ENCODE measurements around the gene ELK4.

Gene ELK4

DNA sequence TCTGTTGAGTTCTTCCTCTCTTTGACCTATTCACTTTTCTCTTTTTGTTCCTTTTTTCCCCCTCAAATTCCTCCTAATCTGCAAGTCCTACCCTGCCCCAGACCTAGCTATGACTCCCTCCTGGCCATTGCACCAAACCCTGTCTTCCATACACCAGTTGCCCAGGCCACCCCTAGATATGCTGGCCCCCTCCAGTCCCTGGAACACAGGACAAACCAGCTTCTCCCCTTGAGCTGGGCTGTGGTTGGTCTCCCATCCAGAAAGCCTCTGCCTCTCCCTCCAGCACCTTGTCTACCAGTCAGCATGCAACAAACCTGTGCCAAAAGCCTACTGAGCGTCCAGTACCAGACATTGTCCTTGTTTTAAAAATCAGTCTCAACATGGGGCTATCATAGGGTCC lies 59.4 kb downstream of the ELK4 start:
- in situ Hi-C loops (cut with HindIII; ENCODE audit: low sequenced_read_pairs) = loop anchor here (5.0 kb wide), 1 partner anchor 50 kb away; no protein-coding TSS in a partner anchor
- no peak overlapping the region for H3K4me3 ChIP-seq (ENCODE audit: low read depth, low read length)
- TF ChIP-seq, protein P1, sequence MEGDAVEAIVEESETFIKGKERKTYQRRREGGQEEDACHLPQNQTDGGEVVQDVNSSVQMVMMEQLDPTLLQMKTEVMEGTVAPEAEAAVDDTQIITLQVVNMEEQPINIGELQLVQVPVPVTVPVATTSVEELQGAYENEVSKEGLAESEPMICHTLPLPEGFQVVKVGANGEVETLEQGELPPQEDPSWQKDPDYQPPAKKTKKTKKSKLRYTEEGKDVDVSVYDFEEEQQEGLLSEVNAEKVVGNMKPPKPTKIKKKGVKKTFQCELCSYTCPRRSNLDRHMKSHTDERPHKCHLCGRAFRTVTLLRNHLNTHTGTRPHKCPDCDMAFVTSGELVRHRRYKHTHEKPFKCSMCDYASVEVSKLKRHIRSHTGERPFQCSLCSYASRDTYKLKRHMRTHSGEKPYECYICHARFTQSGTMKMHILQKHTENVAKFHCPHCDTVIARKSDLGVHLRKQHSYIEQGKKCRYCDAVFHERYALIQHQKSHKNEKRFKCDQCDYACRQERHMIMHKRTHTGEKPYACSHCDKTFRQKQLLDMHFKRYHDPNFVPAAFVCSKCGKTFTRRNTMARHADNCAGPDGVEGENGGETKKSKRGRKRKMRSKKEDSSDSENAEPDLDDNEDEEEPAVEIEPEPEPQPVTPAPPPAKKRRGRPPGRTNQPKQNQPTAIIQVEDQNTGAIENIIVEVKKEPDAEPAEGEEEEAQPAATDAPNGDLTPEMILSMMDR (IDR thresholded peaks at IDR 0.05; ENCODE audit: low read depth, low read length, missing control alignments) = no peak
- no peak for DNase-seq (ENCODE audit: low read depth)

GRCh38 chr1:205571747-205572146 lies 60.1 kb downstream of the ELK4 start:
- no peak for DNase-seq (ENCODE audit: low read depth)
- in situ Hi-C loops (cut with HindIII; ENCODE audit: low sequenced_read_pairs) = loop anchor here (5.0 kb wide), 1 partner anchor 49 kb away; no protein-coding TSS in a partner anchor

GRCh38 chr1:205570796-205571537 lies 60.8 kb downstream of the ELK4 start:
- TF ChIP-seq, protein P1 (IDR thresholded peaks at IDR 0.05; ENCODE audit: low read depth, low read length, missing control alignments) = no peak
- no peak for DNase-seq (ENCODE audit: low read depth)
- in situ Hi-C loops (cut with HindIII; ENCODE audit: low sequenced_read_pairs) = loop anchor here (5.0 kb wide), 1 partner anchor 49 kb away; no protein-coding TSS in a partner anchor
- H3K4me3 ChIP-seq (ENCODE audit: low read depth, low read length) = no peak overlapping the region

More at GRCh38 chr1:205571747-205572146, 60.1 kb downstream of the ELK4 start:
- TF ChIP-seq, protein P1 (IDR thresholded peaks at IDR 0.05; ENCODE audit: low read depth, low read length, missing control alignments) = no peak
- no peak overlapping the region for H3K4me3 ChIP-seq (ENCODE audit: low read depth, low read length)

GRCh38 chr1:205570173-205570501 lies 61.7 kb downstream of the ELK4 start:
- no peak for DNase-seq (ENCODE audit: low read depth)
- TF ChIP-seq, protein P1 (IDR thresholded peaks at IDR 0.05; ENCODE audit: low read depth, low read length, missing control alignments) = no peak
- in situ Hi-C loops (cut with HindIII; ENCODE audit: low sequenced_read_pairs) = loop anchor here (5.0 kb wide), 1 partner anchor 48 kb away; no protein-coding TSS in a partner anchor
- no peak overlapping the region for H3K4me3 ChIP-seq (ENCODE audit: low read depth, low read length)

DNA sequence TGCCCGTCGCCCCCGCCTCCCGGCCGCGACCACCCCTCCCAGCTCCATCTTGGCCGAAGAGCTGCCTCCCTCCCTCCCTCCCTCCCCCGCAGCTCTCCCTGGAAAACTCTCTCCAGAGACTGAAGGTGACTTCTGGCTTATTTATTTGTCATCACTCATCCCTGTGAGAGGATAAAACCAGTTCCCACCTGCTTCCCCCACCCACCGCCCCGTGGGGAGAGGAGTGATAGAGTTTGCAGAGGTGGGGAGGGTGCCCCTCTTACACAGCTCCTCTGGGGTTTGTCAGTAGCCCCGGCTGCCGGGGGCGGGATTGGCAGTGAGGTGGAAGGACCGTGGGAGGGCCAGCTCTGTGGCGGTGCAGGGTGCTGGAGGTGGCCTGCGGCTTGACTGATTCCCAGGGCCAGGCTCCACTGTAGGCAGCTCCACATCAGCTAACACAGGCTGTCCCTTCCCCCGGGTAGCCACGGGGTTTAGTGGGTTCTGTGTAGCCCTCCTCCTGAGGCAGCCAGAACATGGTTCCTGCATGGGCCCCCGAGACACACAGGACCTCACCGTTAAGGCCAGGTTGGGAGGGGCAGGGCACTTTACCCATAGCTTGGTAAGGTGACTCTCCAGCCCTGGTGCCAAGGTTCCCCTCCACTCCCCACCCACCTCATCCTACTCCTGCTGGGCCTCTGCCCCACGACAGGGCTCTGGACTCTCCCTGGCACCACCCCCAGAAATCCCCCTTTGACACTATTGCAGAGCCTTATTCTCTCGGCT lies 62.2 kb downstream of the ELK4 start:
- no peak overlapping the region for H3K4me3 ChIP-seq (ENCODE audit: low read depth, low read length)
- in situ Hi-C loops (cut with HindIII; ENCODE audit: low sequenced_read_pairs) = loop anchor here (5.0 kb wide), 1 partner anchor 47 kb away; no protein-coding TSS in a partner anchor
- TF ChIP-seq, protein P1 (IDR thresholded peaks at IDR 0.05; ENCODE audit: low read depth, low read length, missing control alignments) = no peak
- DNase-seq (ENCODE audit: low read depth) = no peak

DNA sequence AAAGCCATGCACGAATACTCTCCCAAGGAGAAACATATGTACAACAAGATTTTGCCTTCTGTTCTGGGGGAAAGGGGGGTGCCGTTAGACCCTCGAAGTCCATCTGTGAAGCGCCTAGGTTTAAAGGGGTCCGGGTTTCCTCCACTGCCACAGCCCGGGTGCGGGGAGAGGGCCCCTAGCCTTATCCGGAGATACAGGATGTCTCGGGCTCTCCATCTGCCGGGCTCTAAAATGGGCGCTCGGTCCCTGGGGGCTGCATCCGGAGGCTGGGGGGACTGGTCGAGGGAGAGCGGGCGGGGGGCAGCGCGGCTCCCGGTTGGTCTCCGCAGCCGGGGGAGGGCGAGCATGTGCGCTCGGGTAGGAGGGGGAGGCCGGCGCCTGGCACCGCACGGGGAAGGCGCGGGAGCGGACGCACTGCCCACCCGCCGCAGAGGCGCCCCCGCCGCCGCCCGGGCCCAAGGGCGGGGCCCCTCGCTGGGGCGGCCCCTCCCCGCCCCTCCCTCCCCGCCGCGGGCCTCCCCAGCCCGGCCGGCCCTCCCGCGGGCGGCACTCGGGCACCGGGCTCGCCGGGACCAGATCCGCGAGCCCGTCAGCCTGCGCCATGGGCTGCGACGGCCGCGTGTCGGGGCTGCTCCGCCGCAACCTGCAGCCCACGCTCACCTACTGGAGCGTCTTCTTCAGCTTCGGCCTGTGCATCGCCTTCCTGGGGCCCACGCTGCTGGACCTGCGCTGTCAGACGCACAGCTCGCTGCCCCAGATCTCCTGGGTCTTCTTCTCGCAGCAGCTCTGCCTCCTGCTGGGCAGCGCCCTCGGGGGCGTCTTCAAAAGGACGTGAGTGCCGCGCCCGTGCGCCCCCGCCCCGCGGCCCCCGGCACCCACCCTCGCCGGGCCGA lies 63.1 kb downstream of the ELK4 start:
- DNase-seq (ENCODE audit: low read depth) = no peak
- TF ChIP-seq, protein P1 (IDR thresholded peaks at IDR 0.05; ENCODE audit: low read depth, low read length, missing control alignments) = no peak
- no peak overlapping the region for H3K4me3 ChIP-seq (ENCODE audit: low read depth, low read length)
- in situ Hi-C loops (cut with HindIII; ENCODE audit: low sequenced_read_pairs) = no loop called here
